HEK293T (cell line): ENCODE measurements around the gene TMEM98.
"Not testable (repeated sequence)": the region's sequence is repeated elsewhere in the genome, so short reads cannot be mapped to it uniquely, and the experiment has no call there.

Source experiments
- CTCF ChIA-PET: fragments of 350-600 bp; formaldehyde crosslinking; extraction: SDS; loops from one replicate; lab custom pipeline; 2021; ENCODE audit warnings: antibody characterized with exemption, inconsistent platforms; lab: Yijun Ruan, JAX
- POLR2A ChIA-PET: fragments of 350-600 bp; formaldehyde crosslinking; extraction: SDS; loops from one replicate; lab custom pipeline; 2020; ENCODE audit warnings: antibody characterized with exemption, inconsistent platforms; lab: Yijun Ruan, JAX
- DNase-seq: peaks from one replicate; pipeline ENCODE4 v3.0.0; 2012; ENCODE audit warnings: mixed read lengths; ENCODE audit errors: extremely low spot score
- ARNT ChIP-seq: fragments of 450-650 bp; IDR thresholded peaks from 2 replicates; pipeline ENCODE4 v1.6.1; 2017; ENCODE audit warnings: mild to moderate bottlenecking
- BHLHE40 ChIP-seq: fragments of 450-650 bp; IDR thresholded peaks from 2 replicates; pipeline ENCODE4 v1.6.1; 2016; ENCODE audit warnings: mild to moderate bottlenecking, moderate library complexity, borderline replicate concordance
- CTBP1 ChIP-seq: fragments of 450-650 bp; IDR thresholded peaks from 2 replicates; pipeline ENCODE4 v1.6.1; 2016; ENCODE audit warnings: borderline replicate concordance
- ELF4 ChIP-seq: fragments of 450-650 bp; IDR thresholded peaks from 2 replicates; pipeline ENCODE4 v1.6.1; 2017; ENCODE audit warnings: antibody characterized with exemption
- FOXA1 ChIP-seq: fragments of 450-650 bp; IDR thresholded peaks from 2 replicates; pipeline ENCODE4 v1.6.1; 2016; ENCODE audit warnings: mild to moderate bottlenecking
- FOXK2 ChIP-seq: fragments of 450-650 bp; IDR thresholded peaks from 2 replicates; pipeline ENCODE4 v1.6.1; 2016; ENCODE audit warnings: mild to moderate bottlenecking
- FOXM1 ChIP-seq: fragments of 450-650 bp; IDR thresholded peaks from 2 replicates; pipeline ENCODE4 v1.6.1; 2017; ENCODE audit warnings: mild to moderate bottlenecking, borderline replicate concordance
- HDGF ChIP-seq: fragments of 450-650 bp; IDR thresholded peaks from 2 replicates; pipeline ENCODE4 v1.6.1; 2017; ENCODE audit warnings: antibody characterized with exemption, borderline replicate concordance
- L3MBTL2 ChIP-seq: fragments of 450-650 bp; conservative IDR thresholded peaks from 2 replicates; pipeline ENCODE4 v1.6.1; 2016; ENCODE audit warnings: mild to moderate bottlenecking
- LEF1 ChIP-seq: fragments of 450-650 bp; IDR thresholded peaks from 2 replicates; pipeline ENCODE4 v1.6.1; 2017; ENCODE audit warnings: mild to moderate bottlenecking, borderline replicate concordance
- NFRKB ChIP-seq: fragments of 450-650 bp; IDR thresholded peaks from 2 replicates; pipeline ENCODE4 v1.6.1; 2016; ENCODE audit warnings: mild to moderate bottlenecking, moderate library complexity
- SP1 ChIP-seq: fragments of 450-650 bp; IDR thresholded peaks from 2 replicates; pipeline ENCODE4 v1.6.1; 2017
- SUZ12 ChIP-seq: fragments of 450-650 bp; IDR thresholded peaks from 2 replicates; pipeline ENCODE4 v1.6.1; 2016; ENCODE audit warnings: mild to moderate bottlenecking
- TARDBP ChIP-seq: fragments of 450-650 bp; IDR thresholded peaks from 2 replicates; pipeline ENCODE4 v1.6.1; 2016
- ZNF384 ChIP-seq: fragments of 450-650 bp; IDR thresholded peaks from 2 replicates; pipeline ENCODE4 v1.6.1; 2016
- TF ChIP-seq, protein P1 (sequence below): fragments of 450-650 bp; IDR thresholded peaks from 2 replicates; pipeline ENCODE4 v1.6.1; 2016

The TMEM98 gene

DNA sequence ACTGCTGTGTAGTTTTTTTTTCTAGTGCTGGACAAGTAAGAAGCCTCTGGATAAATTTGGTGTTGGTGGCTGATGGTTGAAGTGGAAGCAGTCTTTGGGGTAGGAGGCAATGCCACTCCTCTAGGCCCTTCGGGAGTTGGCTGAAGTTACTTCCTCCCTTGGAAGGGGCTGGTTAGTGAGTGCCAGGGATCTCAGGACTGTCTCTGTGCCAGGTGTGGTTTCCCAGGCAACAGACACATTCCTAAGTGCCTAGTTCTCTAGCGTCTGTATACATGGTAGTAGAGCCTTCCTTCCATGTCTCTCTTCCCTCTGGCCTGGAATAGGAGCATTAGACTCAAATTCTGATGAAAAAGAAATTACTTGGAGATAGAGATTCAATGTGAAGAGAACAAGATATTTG, 15.3 kb downstream of the TMEM98 start:
- no peak for TF ChIP-seq TARDBP
- TF ChIP-seq FOXA1, result no peak
- no peak for DNase-seq
- ChIA-PET CTCF (no interaction called here), POLR2A (no interaction called here)

DNA sequence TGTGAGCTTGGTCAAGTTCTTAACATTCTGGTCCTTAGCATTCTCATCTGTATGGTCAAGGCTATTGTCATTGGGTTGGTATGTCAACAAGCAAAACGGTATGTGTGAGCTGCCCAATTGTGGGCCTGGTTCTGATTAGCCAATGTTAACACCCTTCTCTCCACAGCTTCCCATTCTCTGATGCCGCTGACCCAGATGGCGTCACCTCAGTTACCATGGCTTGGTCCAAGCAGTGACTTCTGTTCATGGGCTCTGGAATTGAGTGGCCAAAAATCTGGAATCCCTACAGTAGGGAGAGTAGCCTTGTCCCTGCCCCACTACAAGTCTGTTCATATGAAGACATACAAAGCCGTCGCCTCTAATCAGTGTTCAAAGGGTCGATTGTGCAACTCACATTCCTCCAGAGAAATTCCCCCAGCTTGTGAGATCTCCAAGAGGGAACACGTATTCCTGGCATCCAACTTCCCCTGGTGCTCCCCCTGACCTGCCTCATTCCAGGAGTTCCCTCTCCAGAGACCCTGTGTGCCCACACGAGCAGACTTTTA, 15.8 kb downstream of the TMEM98 start:
- no peak for TF ChIP-seq LEF1
- no peak for TF ChIP-seq SUZ12
- TF ChIP-seq NFRKB, result no peak
- no peak for TF ChIP-seq CTBP1
- no peak for TF ChIP-seq ZNF384
- ChIA-PET CTCF (no interaction called here), POLR2A (no interaction called here)
- no peak for DNase-seq

DNA sequence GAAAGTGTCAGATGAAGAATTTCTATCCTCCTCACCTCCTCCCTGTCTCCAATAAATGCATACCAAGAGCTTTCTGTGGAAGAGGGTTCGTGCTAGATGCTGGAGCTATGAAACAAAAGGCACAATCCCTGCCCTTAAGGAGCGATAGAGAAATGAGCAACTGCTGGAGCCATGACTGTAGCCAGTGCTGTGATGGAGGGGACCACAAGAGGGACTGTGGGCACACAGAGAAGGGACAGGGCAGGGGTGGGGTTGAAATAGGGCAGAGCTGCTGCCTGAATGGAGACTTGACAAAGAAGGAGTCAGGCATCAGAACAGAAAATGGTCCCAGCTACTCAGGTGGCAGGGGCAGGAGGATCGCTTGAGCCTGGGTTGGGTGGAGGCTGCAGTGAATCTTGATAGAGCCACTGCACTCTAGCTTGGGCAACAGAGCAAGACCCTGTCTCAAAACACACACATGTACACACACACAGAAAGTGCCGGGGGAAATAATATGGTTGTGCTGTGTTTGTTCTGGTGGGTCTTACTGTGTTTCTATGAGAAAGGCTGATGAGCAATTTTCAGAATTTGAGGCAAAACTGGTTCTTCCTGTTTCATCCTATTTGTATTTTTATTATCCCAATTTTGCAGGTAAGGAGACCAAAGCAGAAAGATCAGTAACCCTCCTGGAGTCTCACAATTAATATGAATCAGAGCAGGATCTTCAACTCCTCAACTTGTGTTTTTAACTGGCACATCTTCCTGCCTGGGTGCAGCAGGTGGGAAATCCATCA, 16.5 kb downstream of the TMEM98 start:
- no peak for TF ChIP-seq FOXA1
- TF ChIP-seq L3MBTL2, result no peak
- ChIA-PET POLR2A (no interaction called here), CTCF (no interaction called here)
- no peak for DNase-seq

DNA sequence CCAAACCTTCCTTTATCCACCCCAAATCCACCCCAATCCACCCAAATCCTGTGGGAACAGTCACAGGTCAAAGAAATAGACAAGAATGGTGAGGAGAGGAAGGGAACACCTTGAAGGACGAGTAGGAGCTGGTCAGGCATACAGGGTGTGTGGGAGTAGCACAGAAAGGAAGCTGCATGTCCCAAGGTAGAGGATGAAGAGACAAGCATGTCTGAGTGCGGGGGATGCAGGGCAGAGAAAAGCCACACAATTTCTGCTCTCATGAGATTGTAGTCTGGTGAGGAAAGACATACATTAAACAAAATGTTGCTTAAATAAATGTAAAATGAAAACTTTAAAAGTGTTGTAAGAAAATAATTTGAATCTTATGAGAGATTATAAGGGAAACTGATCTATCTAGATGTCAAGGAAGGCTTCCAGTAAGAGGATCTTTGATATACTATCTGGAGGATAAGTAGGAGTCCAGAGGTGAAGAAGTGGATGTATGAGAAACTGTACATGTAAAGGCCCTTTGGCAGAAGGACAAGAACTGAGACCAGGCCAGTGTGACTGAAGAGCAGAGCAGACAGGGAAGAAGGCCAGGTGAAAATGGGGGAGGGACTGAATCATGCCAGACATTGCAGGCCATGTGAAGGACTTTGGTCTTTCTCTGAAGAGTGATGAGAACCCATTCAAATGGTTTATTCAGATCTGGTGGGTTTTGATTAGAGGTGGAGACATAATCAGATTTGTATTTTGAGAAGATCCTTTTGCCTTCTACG, 18.6 kb downstream of the TMEM98 start:
- CTCF ChIA-PET, result interaction anchor here (0.8 kb wide), 1 partner anchor 10 kb away, joined by 3 read pairs; no protein-coding TSS in a partner anchor
- no peak for TF ChIP-seq FOXK2
- no peak for TF ChIP-seq HDGF
- TF ChIP-seq NFRKB, result no peak
- TF ChIP-seq CTBP1, result no peak
- TF ChIP-seq SUZ12, result no peak
- no peak for TF ChIP-seq FOXA1
- TF ChIP-seq BHLHE40, result no peak
- TF ChIP-seq TARDBP, result no peak
- TF ChIP-seq SP1, result no peak
- TF ChIP-seq ZNF384, result no peak
- no peak for TF ChIP-seq LEF1
- no peak for TF ChIP-seq L3MBTL2
- TF ChIP-seq ARNT, result no peak
- no peak for TF ChIP-seq ELF4
- TF ChIP-seq, protein P1, sequence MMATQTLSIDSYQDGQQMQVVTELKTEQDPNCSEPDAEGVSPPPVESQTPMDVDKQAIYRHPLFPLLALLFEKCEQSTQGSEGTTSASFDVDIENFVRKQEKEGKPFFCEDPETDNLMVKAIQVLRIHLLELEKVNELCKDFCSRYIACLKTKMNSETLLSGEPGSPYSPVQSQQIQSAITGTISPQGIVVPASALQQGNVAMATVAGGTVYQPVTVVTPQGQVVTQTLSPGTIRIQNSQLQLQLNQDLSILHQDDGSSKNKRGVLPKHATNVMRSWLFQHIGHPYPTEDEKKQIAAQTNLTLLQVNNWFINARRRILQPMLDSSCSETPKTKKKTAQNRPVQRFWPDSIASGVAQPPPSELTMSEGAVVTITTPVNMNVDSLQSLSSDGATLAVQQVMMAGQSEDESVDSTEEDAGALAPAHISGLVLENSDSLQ, result no peak
- TF ChIP-seq FOXM1, result no peak
- DNase-seq, result no peak
- POLR2A ChIA-PET, result no interaction called here

DNA sequence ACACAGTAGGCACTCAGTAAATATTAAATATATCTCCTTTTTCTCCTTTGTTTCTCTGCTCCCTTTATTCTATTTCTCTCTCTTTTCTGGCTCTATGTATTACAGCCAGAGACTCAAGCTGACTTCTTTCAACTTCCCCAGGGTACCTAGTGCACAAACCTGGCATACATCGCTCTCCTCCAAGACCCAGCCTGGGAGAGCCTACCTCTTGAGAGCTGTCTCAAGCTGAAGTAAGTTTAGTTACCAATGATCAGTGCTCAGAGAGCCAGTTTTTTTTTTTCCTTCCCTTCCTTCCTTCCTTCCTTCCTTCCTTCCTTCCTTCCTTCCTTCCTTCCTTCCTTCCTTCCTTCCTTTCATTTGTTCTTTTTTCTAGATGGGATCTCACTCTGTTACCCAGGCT, 19.8 kb downstream of the TMEM98 start:
- ChIA-PET CTCF (interaction anchor here (1.2 kb wide), 1 partner anchor 11 kb away, joined by 3 read pairs; no protein-coding TSS in a partner anchor), POLR2A (no interaction called here)
- TF ChIP-seq LEF1 (no peak), HDGF (no peak), TARDBP (no peak), FOXA1 (no peak), NFRKB (no peak), SUZ12 (no peak), ZNF384 (no peak), ARNT (no peak), BHLHE40 (no peak), ELF4 (no peak), L3MBTL2 (no peak)
- no peak for DNase-seq

DNA sequence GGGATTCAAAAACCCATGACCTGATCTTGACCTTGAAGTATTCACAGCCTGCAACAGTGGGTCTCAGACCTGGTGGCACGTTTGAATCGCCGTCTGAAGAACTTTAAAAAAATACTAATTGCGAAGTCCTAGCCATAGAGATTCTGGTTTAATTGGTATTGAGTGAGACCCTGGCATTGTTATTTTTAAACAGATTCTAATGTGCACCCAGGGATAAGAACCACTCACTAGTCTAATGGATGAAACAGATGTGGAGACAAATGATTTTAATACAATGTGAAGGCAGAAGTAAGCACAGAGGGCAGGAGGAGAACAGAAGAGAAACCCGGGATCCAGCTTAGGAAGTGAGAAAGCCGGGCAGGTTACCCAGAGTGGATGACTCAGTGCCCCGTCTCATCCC, 21.2 kb downstream of the TMEM98 start:
- CTCF ChIA-PET, result interaction anchor here (0.9 kb wide), 1 partner anchor 13 kb away, joined by 3 read pairs; no protein-coding TSS in a partner anchor
- DNase-seq, result no peak
- no peak for TF ChIP-seq LEF1
- no peak for TF ChIP-seq HDGF
- no peak for TF ChIP-seq ELF4
- TF ChIP-seq FOXK2, result no peak
- TF ChIP-seq CTBP1, result no peak
- no peak for TF ChIP-seq BHLHE40
- no peak for TF ChIP-seq L3MBTL2
- TF ChIP-seq, protein P1, result no peak
- no peak for TF ChIP-seq ARNT
- no peak for TF ChIP-seq SUZ12
- TF ChIP-seq FOXM1, result no peak
- no peak for TF ChIP-seq TARDBP
- no peak for TF ChIP-seq FOXA1
- TF ChIP-seq NFRKB, result no peak
- POLR2A ChIA-PET, result no interaction called here

DNA sequence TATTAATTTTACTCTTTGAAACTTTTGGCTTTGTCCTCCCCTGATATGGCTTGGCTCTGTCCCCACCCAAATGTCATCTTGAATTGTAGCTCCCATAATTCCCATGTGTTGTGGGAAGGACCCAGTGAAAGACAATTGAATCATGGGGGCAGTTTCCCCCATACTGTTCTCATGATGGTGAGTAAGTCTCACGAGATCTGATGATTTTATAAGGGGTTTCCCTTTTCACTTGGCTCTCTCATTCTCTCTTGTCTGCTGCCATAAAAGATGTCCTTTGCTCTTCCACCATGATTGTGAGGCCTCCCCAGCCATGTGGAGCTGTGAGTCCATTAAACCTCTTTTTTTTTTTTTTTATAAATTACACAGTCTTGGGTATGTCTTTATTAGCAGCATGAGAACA, 24.5 kb downstream of the TMEM98 start:
- CTCF ChIA-PET, result interaction anchor here (0.7 kb wide), 1 partner anchor 47 kb away, joined by 3 read pairs; no protein-coding TSS in a partner anchor
- DNase-seq, POLR2A ChIA-PET: not testable (repeated sequence)
